Measurements from ENCODE around the gene BUD31. TPM values are rescaled to one million over a fixed set of nuclear protein-coding genes. Genes with fewer than 3 reads are reported as not detected.

The BUD31 gene
- total and polyA plus RNA-seq, 2 of the 13 experiments (the other 11 are each of a cell fraction or from before 2014, with no cell fraction given) = 35.1 to 79.1 TPM

DNA sequence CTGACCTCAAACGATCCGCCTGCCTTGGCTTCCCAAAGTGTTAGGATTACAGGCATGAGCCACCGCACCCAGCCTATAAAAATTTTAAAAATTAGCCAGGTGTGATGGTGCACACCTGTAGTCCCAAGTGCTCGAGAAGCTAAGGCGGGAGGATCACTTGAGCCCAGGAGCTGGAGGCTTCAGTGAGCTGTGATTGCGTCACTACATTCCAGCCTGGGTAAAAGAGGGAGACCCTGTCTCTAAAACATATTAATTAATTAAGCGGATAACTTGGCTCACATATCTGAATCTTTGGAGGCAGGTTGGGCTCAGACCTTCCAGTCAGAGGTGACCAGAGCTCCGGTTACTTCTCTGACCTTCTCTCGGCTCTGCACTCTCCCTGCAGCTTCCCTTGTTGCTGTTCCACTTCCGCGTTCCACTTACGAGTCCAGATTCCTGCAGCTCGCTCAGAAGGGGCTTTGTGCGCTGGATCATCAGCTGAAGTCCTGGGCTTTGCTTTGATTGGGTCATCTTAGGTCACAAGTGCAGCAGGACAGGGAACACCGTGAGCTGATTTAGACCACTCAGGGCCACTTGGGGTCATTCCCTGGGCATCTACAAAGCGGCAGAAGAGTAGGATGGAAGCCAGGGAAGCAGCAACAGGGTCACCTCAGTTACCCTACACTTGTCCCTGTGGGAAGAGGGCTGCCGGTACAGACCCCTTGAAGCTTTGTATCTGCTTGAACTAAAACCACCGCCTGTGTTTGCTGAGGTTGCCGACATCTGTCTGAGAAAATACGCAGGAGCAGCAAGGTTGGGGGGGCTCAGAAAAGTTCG lies 36.3 kb upstream of the BUD31 start (continued):
- TF ChIP-seq ZXDC (CRISPR knock-in tag; IDR thresholded peaks at IDR 0.05) = no peak
- no peak for TF ChIP-seq PAWR (CRISPR knock-in tag; IDR thresholded peaks at IDR 0.05; ENCODE audit: borderline replicate concordance)
- no peak for TF ChIP-seq IKZF4 (CRISPR knock-in tag; IDR thresholded peaks at IDR 0.05; ENCODE audit: borderline replicate concordance, low read depth, not compliant biosample characterization)
- TF ChIP-seq ZNF740 (CRISPR knock-in tag; IDR thresholded peaks at IDR 0.05) = 0 out of 2 replicates have a peak, but pooled peaks have one; percentile 69
- TF ChIP-seq TSC22D2 (CRISPR knock-in tag; IDR thresholded peaks at IDR 0.05; ENCODE audit: borderline replicate concordance) = no peak
- TF ChIP-seq ZNF17 (CRISPR knock-in tag; IDR thresholded peaks at IDR 0.05) = no peak
- TF ChIP-seq, protein P1, sequence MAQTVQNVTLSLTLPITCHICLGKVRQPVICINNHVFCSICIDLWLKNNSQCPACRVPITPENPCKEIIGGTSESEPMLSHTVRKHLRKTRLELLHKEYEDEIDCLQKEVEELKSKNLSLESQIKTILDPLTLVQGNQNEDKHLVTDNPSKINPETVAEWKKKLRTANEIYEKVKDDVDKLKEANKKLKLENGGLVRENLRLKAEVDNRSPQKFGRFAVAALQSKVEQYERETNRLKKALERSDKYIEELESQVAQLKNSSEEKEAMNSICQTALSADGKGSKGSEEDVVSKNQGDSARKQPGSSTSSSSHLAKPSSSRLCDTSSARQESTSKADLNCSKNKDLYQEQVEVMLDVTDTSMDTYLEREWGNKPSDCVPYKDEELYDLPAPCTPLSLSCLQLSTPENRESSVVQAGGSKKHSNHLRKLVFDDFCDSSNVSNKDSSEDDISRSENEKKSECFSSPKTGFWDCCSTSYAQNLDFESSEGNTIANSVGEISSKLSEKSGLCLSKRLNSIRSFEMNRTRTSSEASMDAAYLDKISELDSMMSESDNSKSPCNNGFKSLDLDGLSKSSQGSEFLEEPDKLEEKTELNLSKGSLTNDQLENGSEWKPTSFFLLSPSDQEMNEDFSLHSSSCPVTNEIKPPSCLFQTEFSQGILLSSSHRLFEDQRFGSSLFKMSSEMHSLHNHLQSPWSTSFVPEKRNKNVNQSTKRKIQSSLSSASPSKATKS (CRISPR knock-in tag; IDR thresholded peaks at IDR 0.05) = no peak
- TF ChIP-seq ZKSCAN8 (CRISPR knock-in tag; IDR thresholded peaks at IDR 0.05; ENCODE audit: borderline replicate concordance) = peak; percentile 60; the same call in 1 of the 2 replicates
- TF ChIP-seq HDAC6 (IDR thresholded peaks at IDR 0.05; ENCODE audit: low read depth, low read length) = no peak
- peak; percentile 51; the same call in 1 of the 2 replicates for TF ChIP-seq GMEB1 (CRISPR knock-in tag; IDR thresholded peaks at IDR 0.05; ENCODE audit: borderline replicate concordance)
- no peak for TF ChIP-seq ATAD3A (CRISPR knock-in tag; IDR thresholded peaks at IDR 0.05)
- no peak for TF ChIP-seq ONECUT2 (CRISPR knock-in tag; IDR thresholded peaks at IDR 0.05)
- no peak for TF ChIP-seq ZNF790 (CRISPR knock-in tag; IDR thresholded peaks at IDR 0.05; ENCODE audit: borderline replicate concordance)
- no peak for TF ChIP-seq ZNF160 (CRISPR knock-in tag; IDR thresholded peaks at IDR 0.05)
- TF ChIP-seq SMAD1 (CRISPR knock-in tag; IDR thresholded peaks at IDR 0.05; ENCODE audit: borderline replicate concordance, low read depth) = no peak
- TF ChIP-seq ZNF784 (CRISPR knock-in tag; IDR thresholded peaks at IDR 0.05; ENCODE audit: borderline replicate concordance) = no peak
- peak; percentile 63 for TF ChIP-seq FOXA3 (CRISPR knock-in tag; IDR thresholded peaks at IDR 0.05)

Data from HepG2 (cell line).